DOHH2 (cell line): Measurements from ENCODE around the gene ZNF142.

ENCODE experiments used
- H3F3A ChIP-seq: fragments of 200-600 bp; sonication (generic), shearing (Covaris generic); 2 replicates; pipeline ENCODE4 v1.6.0; 2016; ENCODE audit warnings: antibody characterized with exemption, mild to moderate bottlenecking; ENCODE audit not compliant: control insufficient read depth, insufficient read depth
- H3K27ac ChIP-seq: fragments of 200-600 bp; sonication (generic); 2 replicates; pipeline ENCODE4 v1.5.1; 2014; ENCODE audit warnings: low read depth, mild to moderate bottlenecking, low read length, moderate library complexity
- H3K27me3 ChIP-seq: fragments of 200-600 bp; sonication (generic); 2 replicates; pipeline ENCODE4 v1.6.1; 2014; ENCODE audit warnings: mild to moderate bottlenecking, low read length, mixed read lengths; ENCODE audit not compliant: control insufficient read depth
- H3K36me3 ChIP-seq: fragments of 200-600 bp; sonication (generic); 2 replicates; pipeline ENCODE4 v1.6.1; 2014; ENCODE audit warnings: mild to moderate bottlenecking, low read length, moderate library complexity, mixed read lengths; ENCODE audit not compliant: control insufficient read depth
- H3K4me1 ChIP-seq: fragments of 200-600 bp; sonication (generic); 2 replicates; pipeline ENCODE4 v1.6.1; 2014; ENCODE audit warnings: mild to moderate bottlenecking, low read length, mixed read lengths; ENCODE audit not compliant: control insufficient read depth
- H3K4me2 ChIP-seq: fragments of 200-600 bp; sonication (generic); 2 replicates; pipeline ENCODE4 v1.6.0; 2014; ENCODE audit warnings: mild to moderate bottlenecking, low read length, moderate library complexity
- H3K4me3 ChIP-seq: fragments of 200-600 bp; sonication (generic); 2 replicates; pipeline ENCODE4 v1.5.1; 2014; ENCODE audit warnings: mild to moderate bottlenecking, low read length, mixed read lengths
- H3K79me2 ChIP-seq: fragments of 200-600 bp; sonication (generic); 2 replicates; pipeline ENCODE4 v1.6.1; 2014; ENCODE audit warnings: mild to moderate bottlenecking, low read length, mixed read lengths; ENCODE audit not compliant: control insufficient read depth
- H3K9me2 ChIP-seq: fragments of 200-600 bp; sonication (generic); replicated peaks from 2 replicates; pipeline ENCODE4 v1.6.1; 2014; ENCODE audit warnings: mild to moderate bottlenecking, low read length, mixed read lengths; ENCODE audit not compliant: control insufficient read depth
- H3K9me3 ChIP-seq: fragments of 200-600 bp; sonication (generic); 2 replicates; pipeline ENCODE4 v1.6.1; 2014; ENCODE audit warnings: antibody characterized with exemption, low read length, mixed read lengths; ENCODE audit not compliant: control insufficient read depth, insufficient read depth
- H4K20me1 ChIP-seq: fragments of 200-600 bp; sonication (generic); 2 replicates; pipeline ENCODE4 v1.6.0; 2014; ENCODE audit warnings: low read depth, mild to moderate bottlenecking, antibody characterized with exemption, low read length, moderate library complexity; ENCODE audit not compliant: control insufficient read depth, insufficient read depth
- EZH2phosphoT487 ChIP-seq: fragments of 200-600 bp; sonication (generic); IDR thresholded peaks from 2 replicates; pipeline ENCODE4 v1.6.1; 2017; ENCODE audit warnings: borderline replicate concordance, mild to moderate bottlenecking, antibody characterized with exemption, low read length, moderate library complexity, mixed read lengths
- TF ChIP-seq, protein P1 (sequence below): fragments of 200-600 bp; sonication (generic); IDR thresholded peaks from one replicate; pipeline ENCODE4 v1.5.1; 2014; ENCODE audit warnings: antibody characterized with exemption, mild to moderate bottlenecking, low read depth, low read length; ENCODE audit not compliant: poor library complexity, severe bottlenecking

The ZNF142 gene

DNA sequence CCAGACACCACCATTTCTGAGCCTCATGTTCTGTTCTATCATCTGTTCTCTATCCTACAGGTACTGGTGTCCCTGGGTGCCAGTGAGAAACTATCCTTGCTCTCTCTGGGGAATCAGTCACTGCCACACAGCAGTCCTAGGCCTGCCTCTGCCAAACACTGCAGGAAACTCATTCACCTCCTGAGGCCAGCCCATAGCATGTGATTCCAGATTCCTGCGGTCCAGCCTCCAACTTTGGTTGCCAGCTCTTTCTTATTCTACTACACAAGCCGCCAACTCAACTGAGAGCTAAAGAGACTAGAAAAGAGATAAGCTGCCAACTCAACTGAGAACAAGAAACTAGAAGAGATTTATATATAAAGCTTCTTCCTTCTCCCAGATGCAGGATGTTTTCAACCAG, 42.4 kb upstream of the ZNF142 start:
- no peaks in the 10 kb centered on the region for H3K36me3 ChIP-seq
- no peak overlapping the region for H3K27ac ChIP-seq
- no peaks in the 10 kb centered on the region for H3K27me3 ChIP-seq
- no peaks in the 10 kb centered on the region for H3K4me1 ChIP-seq
- no peak for TF ChIP-seq EZH2phosphoT487
- TF ChIP-seq, protein P1, sequence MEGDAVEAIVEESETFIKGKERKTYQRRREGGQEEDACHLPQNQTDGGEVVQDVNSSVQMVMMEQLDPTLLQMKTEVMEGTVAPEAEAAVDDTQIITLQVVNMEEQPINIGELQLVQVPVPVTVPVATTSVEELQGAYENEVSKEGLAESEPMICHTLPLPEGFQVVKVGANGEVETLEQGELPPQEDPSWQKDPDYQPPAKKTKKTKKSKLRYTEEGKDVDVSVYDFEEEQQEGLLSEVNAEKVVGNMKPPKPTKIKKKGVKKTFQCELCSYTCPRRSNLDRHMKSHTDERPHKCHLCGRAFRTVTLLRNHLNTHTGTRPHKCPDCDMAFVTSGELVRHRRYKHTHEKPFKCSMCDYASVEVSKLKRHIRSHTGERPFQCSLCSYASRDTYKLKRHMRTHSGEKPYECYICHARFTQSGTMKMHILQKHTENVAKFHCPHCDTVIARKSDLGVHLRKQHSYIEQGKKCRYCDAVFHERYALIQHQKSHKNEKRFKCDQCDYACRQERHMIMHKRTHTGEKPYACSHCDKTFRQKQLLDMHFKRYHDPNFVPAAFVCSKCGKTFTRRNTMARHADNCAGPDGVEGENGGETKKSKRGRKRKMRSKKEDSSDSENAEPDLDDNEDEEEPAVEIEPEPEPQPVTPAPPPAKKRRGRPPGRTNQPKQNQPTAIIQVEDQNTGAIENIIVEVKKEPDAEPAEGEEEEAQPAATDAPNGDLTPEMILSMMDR: no peak
- no peak overlapping the region for H3K4me2 ChIP-seq
- no peaks in the 10 kb centered on the region for H4K20me1 ChIP-seq
- no peaks in the 10 kb centered on the region for H3K9me3 ChIP-seq
- H3F3A ChIP-seq: no peaks in the 10 kb centered on the region
- no peaks in the 10 kb centered on the region for H3K9me2 ChIP-seq
- no peak overlapping the region for H3K4me3 ChIP-seq
- H3K79me2 ChIP-seq: no peaks in the 10 kb centered on the region

DNA sequence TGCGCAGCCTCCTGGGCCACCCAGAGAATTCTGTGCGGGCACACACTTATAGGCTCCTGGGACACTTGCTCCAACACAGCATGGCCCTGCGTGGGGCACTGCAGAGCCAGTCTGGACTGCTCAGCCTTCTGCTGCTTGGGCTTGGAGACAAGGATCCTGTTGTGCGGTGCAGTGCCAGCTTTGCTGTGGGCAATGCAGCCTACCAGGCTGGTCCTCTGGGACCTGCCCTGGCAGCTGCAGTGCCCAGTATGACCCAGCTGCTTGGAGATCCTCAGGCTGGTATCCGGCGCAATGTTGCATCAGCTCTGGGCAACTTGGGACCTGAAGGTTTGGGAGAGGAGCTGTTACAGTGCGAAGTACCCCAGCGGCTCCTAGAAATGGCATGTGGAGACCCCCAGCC, 39.5 kb upstream of the ZNF142 start:
- Histone ChIP-seq H3K79me2 (no peaks in the 10 kb centered on the region), H3K9me3 (no peaks in the 10 kb centered on the region), H3K4me1 (no peaks in the 10 kb centered on the region), H3K36me3 (no peaks in the 10 kb centered on the region), H3K4me3 (no peak overlapping the region), H3F3A (no peaks in the 10 kb centered on the region), H4K20me1 (no peaks in the 10 kb centered on the region), H3K27me3 (no peaks in the 10 kb centered on the region), H3K27ac (no peak overlapping the region), H3K4me2 (no peak overlapping the region), H3K9me2 (no peaks in the 10 kb centered on the region)
- TF ChIP-seq EZH2phosphoT487: no peak
- TF ChIP-seq, protein P1: no peak

DNA sequence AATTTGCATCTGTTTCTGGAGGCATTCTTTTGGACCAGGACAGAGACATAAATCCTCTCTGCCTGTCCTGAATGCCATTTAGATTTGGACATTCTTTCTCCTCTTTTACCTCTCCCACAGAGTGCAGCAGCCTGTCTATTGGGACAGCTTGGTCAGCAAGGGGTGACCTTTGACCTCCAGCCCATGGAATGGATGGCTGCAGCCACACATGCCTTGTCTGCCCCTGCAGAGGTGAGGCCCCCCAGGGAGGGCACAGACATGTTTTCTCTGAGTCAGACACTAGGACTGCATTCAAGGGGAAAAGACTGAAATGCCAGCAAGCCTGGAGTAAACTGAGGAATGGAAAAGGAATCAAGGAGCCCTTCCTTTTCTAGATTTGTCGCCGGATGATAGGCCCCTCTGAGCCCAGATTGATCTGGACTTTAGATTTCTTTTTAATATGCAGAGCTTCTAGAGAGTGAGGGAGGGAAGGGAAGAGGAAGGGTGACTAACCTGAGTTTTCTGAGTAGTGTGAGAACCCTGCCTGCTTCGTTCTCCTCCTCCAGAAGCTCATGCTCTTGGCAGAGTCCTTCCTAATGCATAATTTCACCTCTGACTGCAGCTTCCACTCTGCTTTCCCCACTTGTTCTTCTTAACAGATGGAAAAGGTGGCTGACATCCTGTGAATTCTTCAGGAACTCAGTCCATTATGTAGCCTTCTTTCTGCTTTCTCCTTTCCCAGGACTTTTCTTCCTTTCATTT, 35.2 kb upstream of the ZNF142 start:
- H3K27me3 ChIP-seq: no peaks in the 10 kb centered on the region
- H3K9me2 ChIP-seq: no peaks in the 10 kb centered on the region
- H3F3A ChIP-seq: no peaks in the 10 kb centered on the region
- H3K4me2 ChIP-seq: no peak overlapping the region
- H3K27ac ChIP-seq: no peak overlapping the region
- no peak for TF ChIP-seq EZH2phosphoT487
- TF ChIP-seq, protein P1: no peak
- no peaks in the 10 kb centered on the region for H3K4me1 ChIP-seq
- no peaks in the 10 kb centered on the region for H4K20me1 ChIP-seq
- H3K9me3 ChIP-seq: no peaks in the 10 kb centered on the region
- H3K4me3 ChIP-seq: no peak overlapping the region
- H3K79me2 ChIP-seq: no peaks in the 10 kb centered on the region
- H3K36me3 ChIP-seq: peaks cover 3% of the 10 kb centered on the region; the same call in 1 of the 2 replicates

DNA sequence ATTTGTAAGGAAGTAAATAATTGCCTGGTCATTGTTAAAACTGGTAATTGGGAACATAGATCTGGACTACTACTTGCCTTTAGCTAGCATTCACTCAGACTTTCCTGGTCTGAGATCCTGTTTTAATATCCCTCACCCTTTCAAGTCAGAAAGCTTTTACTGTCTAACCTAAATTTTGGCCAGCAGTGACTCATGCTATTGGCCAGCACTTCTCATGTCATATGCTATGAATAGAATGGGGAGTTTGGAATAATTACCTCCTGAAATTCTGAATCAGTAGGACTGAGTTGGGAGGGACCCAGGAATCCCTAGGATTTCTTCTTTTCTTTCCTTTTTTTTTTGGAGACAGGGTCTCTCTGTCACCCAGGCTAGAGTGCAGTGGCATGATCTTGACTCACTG, 31.8 kb upstream of the ZNF142 start:
- Histone ChIP-seq H3K9me2 (no peaks in the 10 kb centered on the region), H3K4me2 (no peak overlapping the region), H3K27ac (no peak overlapping the region), H3K36me3 (peaks cover 3% of the 10 kb centered on the region; the same call in 1 of the 2 replicates), H4K20me1 (no peaks in the 10 kb centered on the region), H3K4me3 (no peak overlapping the region), H3K9me3 (no peaks in the 10 kb centered on the region), H3F3A (no peaks in the 10 kb centered on the region), H3K79me2 (no peaks in the 10 kb centered on the region), H3K4me1 (0 out of 2 replicates have a peak, but pooled peaks cover 3% of the 10 kb centered on the region), H3K27me3 (no peaks in the 10 kb centered on the region)
- TF ChIP-seq, protein P1: no peak
- TF ChIP-seq EZH2phosphoT487: no peak
